ENCODE results near the gene ADD3.

GRCh38 chr10:109991266-109991855, 16.4 kb upstream of the ADD3 start:
- TF ChIP-seq CTCF (IDR thresholded peaks at IDR 0.05; ENCODE audit: poor library complexity) (no peak), EZH2phosphoT487 (IDR thresholded peaks at IDR 0.05; ENCODE audit: low read depth, severe bottlenecking, unreplicated experiment) (no peak)

Measured in hepatocyte (in vitro differentiated cells).